Smooth muscle cell (in vitro differentiated cells): ENCODE data around the gene AMELX. TPM values are rescaled to one million over a fixed set of nuclear protein-coding genes. Genes with fewer than 3 reads are reported as not detected.

Source experiments
- DNase-seq: peaks from one replicate; lab custom pipeline; 2025; ENCODE audit not compliant: unreplicated experiment; lab: John Stamatoyannopoulos, UW
- H2AFZ ChIP-seq: fragments of 200-600 bp; sonication (generic); 2 replicates; pipeline ENCODE4 v1.6.0; 2016; ENCODE audit warnings: antibody characterized with exemption, low read depth, mild to moderate bottlenecking
- H3F3A ChIP-seq: fragments of 200-600 bp; sonication (generic); 2 replicates; pipeline ENCODE4 v1.6.0; 2017; ENCODE audit warnings: antibody characterized with exemption, low read depth
- H3K27ac ChIP-seq: fragments of 200-600 bp; sonication (generic); 2 replicates; pipeline ENCODE4 v1.5.1; 2016; ENCODE audit warnings: low read depth, mild to moderate bottlenecking
- H3K27me3 ChIP-seq: fragments of 200-600 bp; sonication (generic); 2 replicates; pipeline ENCODE4 v1.6.1; 2016; ENCODE audit warnings: low read depth, mild to moderate bottlenecking
- H3K36me3 ChIP-seq: fragments of 200-600 bp; sonication (generic); 2 replicates; pipeline ENCODE4 v1.5.1; 2016; ENCODE audit warnings: low read depth
- H3K4me1 ChIP-seq: fragments of 200-600 bp; sonication (generic); 2 replicates; pipeline ENCODE4 v1.5.1; 2016; ENCODE audit warnings: low read depth
- H3K4me2 ChIP-seq: fragments of 200-600 bp; sonication (generic); 2 replicates; pipeline ENCODE4 v1.6.0; 2016; ENCODE audit warnings: mild to moderate bottlenecking
- H3K4me3 ChIP-seq: fragments of 200-600 bp; sonication (generic); 2 replicates; pipeline ENCODE4 v1.5.1; 2016; ENCODE audit warnings: mild to moderate bottlenecking
- H3K79me2 ChIP-seq: fragments of 200-600 bp; sonication (generic); 2 replicates; pipeline ENCODE4 v1.6.0; 2016; ENCODE audit warnings: low read depth, mild to moderate bottlenecking
- H3K9ac ChIP-seq: fragments of 200-600 bp; sonication (generic); 2 replicates; pipeline ENCODE4 v1.6.0; 2016; ENCODE audit warnings: low read depth
- H3K9me3 ChIP-seq: fragments of 200-600 bp; sonication (generic); replicated peaks from 2 replicates; pipeline ENCODE4 v1.5.1; 2016; ENCODE audit warnings: low read depth
- H4K20me1 ChIP-seq: fragments of 200-600 bp; sonication (generic); 2 replicates; pipeline ENCODE4 v1.6.0; 2016; ENCODE audit warnings: low read depth
- CTCF ChIP-seq: fragments of 200-600 bp; sonication (generic); IDR thresholded peaks from 2 replicates; pipeline ENCODE4 v1.5.1; 2017; ENCODE audit warnings: borderline replicate concordance, mild to moderate bottlenecking, antibody characterized with exemption; ENCODE audit not compliant: insufficient read depth, poor library complexity, severe bottlenecking
- WGBS: methylation state at CpG from one replicate; pipeline ENCODE4 v1.1.7; 2016; ENCODE audit warnings: low lambda C conversion rate; 5-methylcytosine and 5-hydroxymethylcytosine counted together
- microRNA-seq: library from miRNA; unstranded; fragments of <30 nt; microRNA quantifications from one replicate; pipeline ENCODE4, GENCODE V29; 2016; ENCODE audit warnings: borderline number of aligned reads
- polyA plus RNA-seq: library from polyadenylated mRNA; unstranded; fragments of >200 nt; fragmentation: Nextera tagmentation; extraction: Ambion mirVana; gene quantifications from 2 replicates; pipeline ENCODE4 v1.2.1, GENCODE V29; 2016
- small RNA-seq: library from RNA; depleted of rRNA; stranded (forward); fragments of <200 nt; gene quantifications from one replicate; pipeline ENCODE3, GENCODE V24; 2014
- total RNA-seq: library from RNA; depleted of rRNA; stranded (reverse); fragments of >200 nt; gene quantifications from 2 replicates; pipeline ENCODE4 v1.2.3, GENCODE V29; 2014

AMELX gene
- total and polyA plus RNA-seq, 2 experiments from 2014 or later = not detected

GRCh38 chrX:11347300-11347699, 54.1 kb downstream of the AMELX start:
- H3K79me2 ChIP-seq = no peaks in the 10 kb centered on the region
- no peaks in the 10 kb centered on the region for H3K9me3 ChIP-seq
- TF ChIP-seq CTCF = no peak
- H4K20me1 ChIP-seq = no peaks in the 10 kb centered on the region
- no peak overlapping the region for H3K4me3 ChIP-seq
- no peaks in the 10 kb centered on the region for H3K27me3 ChIP-seq
- no peak for DNase-seq
- H3K4me2 ChIP-seq = no peak overlapping the region
- H2AFZ ChIP-seq = no peak overlapping the region
- no peak overlapping the region for H3K27ac ChIP-seq
- H3K36me3 ChIP-seq = no peaks in the 10 kb centered on the region
- no peak overlapping the region for H3K9ac ChIP-seq
- H3K4me1 ChIP-seq = no peaks in the 10 kb centered on the region
- 50% methylated on average over 3 of the region's 3 CpGs for WGBS
- H3F3A ChIP-seq = no peaks in the 10 kb centered on the region

GRCh38 chrX:11349020-11349419, 55.8 kb downstream of the AMELX start:
- no peak for TF ChIP-seq CTCF

GRCh38 chrX:11349661-11350337, 56.6 kb downstream of the AMELX start:
- no peak overlapping the region for H2AFZ ChIP-seq
- no peak for TF ChIP-seq CTCF
- no peak overlapping the region for H3K4me2 ChIP-seq
- no peak overlapping the region for H3K9ac ChIP-seq
- H3K4me1 ChIP-seq = no peaks in the 10 kb centered on the region
- H3K9me3 ChIP-seq = no peaks in the 10 kb centered on the region
- H4K20me1 ChIP-seq = no peaks in the 10 kb centered on the region
- no peak overlapping the region for H3K4me3 ChIP-seq
- no peaks in the 10 kb centered on the region for H3K27me3 ChIP-seq
- DNase-seq = no peak
- no peaks in the 10 kb centered on the region for H3K36me3 ChIP-seq
- H3K79me2 ChIP-seq = no peaks in the 10 kb centered on the region
- H3F3A ChIP-seq = no peaks in the 10 kb centered on the region
- no peak overlapping the region for H3K27ac ChIP-seq
- WGBS = 56% methylated on average over 2 of the region's 2 CpGs

More at GRCh38 chrX:11349020-11349419, 55.8 kb downstream of the AMELX start:
- H3K9me3 ChIP-seq = no peaks in the 10 kb centered on the region
- H3K4me1 ChIP-seq = no peaks in the 10 kb centered on the region
- DNase-seq = no peak
- no peaks in the 10 kb centered on the region for H3K27me3 ChIP-seq
- H3K27ac ChIP-seq = no peak overlapping the region
- H3F3A ChIP-seq = no peaks in the 10 kb centered on the region
- no peak overlapping the region for H2AFZ ChIP-seq
- H3K4me2 ChIP-seq = no peak overlapping the region
- H3K36me3 ChIP-seq = no peaks in the 10 kb centered on the region
- no peak overlapping the region for H3K4me3 ChIP-seq
- H4K20me1 ChIP-seq = no peaks in the 10 kb centered on the region
- 83% methylated on average over 1 of the region's 1 CpG for WGBS
- no peak overlapping the region for H3K9ac ChIP-seq
- H3K79me2 ChIP-seq = no peaks in the 10 kb centered on the region

Small RNA genes within 50 kb of the gene (microRNA-seq; reads per million reads assigned to microRNA genes)
- not detected for gene MIR548AX

Small RNA genes within 50 kb of the gene (small RNA-seq; reads per million reads assigned to genes)
- not detected for gene MIR548AX

Other genes with a start within 250 kb of the AMELX start
- gene HCCS, start 182.1 kb upstream of the AMELX start, total RNA-seq = 18.8 and 25.8 TPM in 2 replicates
- gene HCCS, start 182.1 kb upstream of the AMELX start, polyA plus RNA-seq = 27.3 and 36.9 TPM in 2 replicates